Measurements from ENCODE around the gene NPTN. TPM values are rescaled to one million over a fixed set of nuclear protein-coding genes. Genes with fewer than 3 reads are reported as not detected.

Gene NPTN
- total RNA-seq, 1 experiment from 2014 or later, result 90.9 TPM

DNA sequence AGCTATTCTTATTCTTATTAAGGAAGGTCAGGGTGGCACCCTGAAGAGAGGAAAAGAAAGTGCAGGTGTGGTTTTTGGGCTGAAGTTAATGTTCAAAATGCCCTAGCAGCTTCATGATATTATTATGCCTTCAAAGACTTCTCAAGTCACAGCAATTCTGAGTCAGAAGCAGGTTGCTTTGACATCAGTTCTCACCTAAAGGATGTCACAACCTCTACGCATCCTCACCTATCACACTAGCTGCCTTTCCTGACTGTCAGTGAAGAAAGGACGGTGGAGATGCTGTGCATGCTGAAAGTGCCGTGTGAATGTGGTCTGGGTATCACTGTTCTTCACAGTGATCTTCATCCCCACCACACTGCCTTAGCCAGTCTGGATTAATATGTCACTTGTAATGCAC, 49.6 kb downstream of the NPTN start:
- TF ChIP-seq CTCF (IDR thresholded peaks at IDR 0.05 in 2 of 3, conservative IDR thresholded peaks at IDR 0.05 in 1 of 3; ENCODE audit: borderline replicate concordance in 1 of 3, insufficient read depth in 1 of 3, low read depth in 2 of 3, low read length in 2 of 3), result no peak
- TF ChIP-seq YY1 (IDR thresholded peaks at IDR 0.05; ENCODE audit: extremely low read depth, insufficient replicate concordance, low read depth, low read length), result no peak
- TF ChIP-seq ZFX (IDR thresholded peaks at IDR 0.05), result no peak
- TF ChIP-seq ATF3 (IDR thresholded peaks at IDR 0.05), result no peak
- no peak for TF ChIP-seq EGR1 (IDR thresholded peaks at IDR 0.05; ENCODE audit: low read depth)
- TF ChIP-seq CEBPB (IDR thresholded peaks at IDR 0.05; ENCODE audit: low read depth), result no peak
- TF ChIP-seq FOSL1 (IDR thresholded peaks at IDR 0.05; ENCODE audit: low read depth), result no peak
- TF ChIP-seq SIN3A (IDR thresholded peaks at IDR 0.05; ENCODE audit: low read depth), result no peak
- no peak for TF ChIP-seq CBX3 (IDR thresholded peaks at IDR 0.05; ENCODE audit: low read depth)
- TF ChIP-seq SP1 (IDR thresholded peaks at IDR 0.05; ENCODE audit: low read depth), result no peak
- TF ChIP-seq TCF7L2 (IDR thresholded peaks at IDR 0.05; ENCODE audit: borderline replicate concordance, extremely low read depth, insufficient read depth, insufficient read length), result no peak
- TF ChIP-seq RAD21 (IDR thresholded peaks at IDR 0.05; ENCODE audit: low read depth), result no peak
- TF ChIP-seq SRF (IDR thresholded peaks at IDR 0.05; ENCODE audit: low read depth), result no peak
- TF ChIP-seq REST (IDR thresholded peaks at IDR 0.05; ENCODE audit: low read depth), result no peak
- TF ChIP-seq EZH2phosphoT487 (IDR thresholded peaks at IDR 0.05; ENCODE audit: borderline replicate concordance), result no peak
- ChIA-PET CTCF (interaction anchor here (0.8 kb wide), 1 partner anchor 23 kb away, joined by 3 read pairs; no protein-coding TSS in a partner anchor), POLR2A (no interaction called here), RAD21 (ENCODE audit: low non-redundant PET in 1 of 2, low total read pairs in 2 of 2, uncharacterized antibody in 2 of 2, unreplicated experiment in 2 of 2) (no interaction called here)
- no TSS peak for BruUV-seq (replicated peaks)
- H3K27ac ChIP-seq (ENCODE audit: low read depth, low read length), result no peak overlapping the region
- DNase-seq (ENCODE audit: low read depth, low spot score) (no peak), ATAC-seq (no peak)
- no peaks in the 10 kb centered on the region for H3K9me3 ChIP-seq (ENCODE audit: control insufficient read depth in 1 of 2, insufficient read depth in 1 of 2, low read depth in 1 of 2, low read length in 2 of 2)
- no peaks in the 10 kb centered on the region for H3K79me2 ChIP-seq (ENCODE audit: insufficient read depth, low read length)
- no peak overlapping the region for H2AFZ ChIP-seq (ENCODE audit: low read depth, low read length, poor library complexity, severe bottlenecking)
- no peaks in the 10 kb centered on the region for H3K9me2 ChIP-seq (ENCODE audit: insufficient read depth)
- intact Hi-C loops (cut with micrococcal nuclease), result no loop called here
- peaks cover 17 to 25% of the 10 kb centered on the region in 2 experiments for H3K36me3 ChIP-seq (ENCODE audit: control insufficient read depth in 1 of 2, insufficient read depth in 2 of 2, low read length in 2 of 2)
- no peaks in the 10 kb centered on the region for H3K4me1 ChIP-seq (ENCODE audit: control insufficient read depth in 1 of 2, insufficient read depth in 2 of 2, low read length in 2 of 2)
- no peak overlapping the region for H3K4me2 ChIP-seq (ENCODE audit: low read length)
- H3K9ac ChIP-seq (ENCODE audit: low read length), result no peak overlapping the region
- H4K20me1 ChIP-seq (ENCODE audit: insufficient read depth), result no peaks in the 10 kb centered on the region
- no peak overlapping the region for H3K4me3 ChIP-seq (replicated peaks in 1 of 2; ENCODE audit: low read depth in 1 of 2, low read length in 2 of 2)
- H3K27me3 ChIP-seq (ENCODE audit: insufficient read depth, low read length), result no peaks in the 10 kb centered on the region

All from HCT116 (cell line).